GM23248 (cell line): ENCODE measurements around the gene MACROD2. TPM values are rescaled to one million over a fixed set of nuclear protein-coding genes. Genes with fewer than 3 reads are reported as not detected.

Experiments
- DNase-seq: peaks from one replicate; pipeline ENCODE4 v3.0.0-alpha.2; 2015
- H2AFZ ChIP-seq: fragments of 200-600 bp; sonication (generic); 2 replicates; pipeline ENCODE4 v1.6.1; 2016; ENCODE audit warnings: antibody characterized with exemption
- H3F3A ChIP-seq: fragments of 200-600 bp; sonication (generic); 2 replicates; pipeline ENCODE4 v1.6.1; 2016; ENCODE audit warnings: mild to moderate bottlenecking, antibody characterized with exemption, mixed run types; ENCODE audit not compliant: insufficient read depth
- H3K27ac ChIP-seq: fragments of 200-600 bp; sonication (generic); 2 replicates; pipeline ENCODE4 v1.5.1; 2016; ENCODE audit warnings: mild to moderate bottlenecking
- H3K27me3 ChIP-seq: fragments of 200-600 bp; sonication (generic); replicated peaks from 2 replicates; pipeline ENCODE4 v1.6.1; 2016; ENCODE audit warnings: mild to moderate bottlenecking; ENCODE audit not compliant: insufficient read depth
- H3K36me3 ChIP-seq: fragments of 200-600 bp; sonication (generic); 2 replicates; pipeline ENCODE4 v1.6.1; 2016; ENCODE audit warnings: low read depth, mild to moderate bottlenecking
- H3K4me1 ChIP-seq: fragments of 200-600 bp; sonication (generic); 2 replicates; pipeline ENCODE4 v1.6.1; 2016; ENCODE audit warnings: mild to moderate bottlenecking; ENCODE audit not compliant: insufficient read depth
- H3K4me2 ChIP-seq: fragments of 200-600 bp; sonication (generic); one replicate; pipeline ENCODE4 v1.6.1; 2016; ENCODE audit warnings: mild to moderate bottlenecking; ENCODE audit not compliant: unreplicated experiment
- H3K4me3 ChIP-seq: fragments of 200-600 bp; sonication (generic); 2 replicates; pipeline ENCODE4 v1.5.1; 2016; ENCODE audit warnings: mild to moderate bottlenecking
- H3K79me2 ChIP-seq: fragments of 200-600 bp; sonication (generic); 2 replicates; pipeline ENCODE4 v1.6.1; 2016; ENCODE audit warnings: mild to moderate bottlenecking; ENCODE audit not compliant: insufficient read depth
- H3K9ac ChIP-seq: fragments of 200-600 bp; sonication (generic); 2 replicates; pipeline ENCODE4 v1.6.1; 2016; ENCODE audit warnings: mild to moderate bottlenecking
- H3K9me2 ChIP-seq: fragments of 200-600 bp; sonication (generic); 2 replicates; pipeline ENCODE4 v1.6.1; 2016; ENCODE audit warnings: mixed run types, mild to moderate bottlenecking, moderate library complexity; ENCODE audit not compliant: insufficient read depth
- H3K9me3 ChIP-seq: fragments of 200-600 bp; sonication (generic); one replicate; pipeline ENCODE4 v1.6.1; 2017; ENCODE audit warnings: low read depth
- H4K20me1 ChIP-seq: fragments of 200-600 bp; sonication (generic); 2 replicates; pipeline ENCODE4 v1.6.0; 2016; ENCODE audit not compliant: insufficient read depth
- EZH2 ChIP-seq: fragments of 200-600 bp; sonication (generic); IDR thresholded peaks from 2 replicates; pipeline ENCODE4 v1.6.1; 2018; ENCODE audit warnings: antibody characterized with exemption, mild to moderate bottlenecking; ENCODE audit not compliant: insufficient read depth, poor library complexity, severe bottlenecking
- EZH2phosphoT487 ChIP-seq: fragments of 200-600 bp; sonication (generic); IDR thresholded peaks from 2 replicates; pipeline ENCODE4 v1.6.1; 2018; ENCODE audit warnings: antibody characterized with exemption, moderate library complexity, mild to moderate bottlenecking, low read depth; ENCODE audit not compliant: insufficient read depth
- WGBS, 2 experiments: methylation state at CpG; one replicate each; pipeline ENCODE4 v1.1.6; 2015 to 2017; ENCODE audit warnings: low lambda C conversion rate in 2 of 2, low coverage in 1 of 2; ENCODE audit errors: missing lambda C conversion rate in 2 of 2; 5-methylcytosine and 5-hydroxymethylcytosine counted together
- in situ Hi-C: fragments of 300-500 bp; cut with MboI; formaldehyde crosslinking; loops from 2 replicates; pipeline ENCODE4 v1.15.0; 2020
- polyA plus RNA-seq: library from polyadenylated mRNA; unstranded; fragments of >200 nt; fragmentation: Nextera tagmentation; extraction: Ambion mirVana; gene quantifications from 2 replicates; pipeline ENCODE4 v1.2.1, GENCODE V29; 2016
- total RNA-seq: library from RNA; depleted of rRNA; stranded (reverse); fragments of >200 nt; shearing (Covaris generic); gene quantifications from 2 replicates; pipeline ENCODE4 v1.2.3, GENCODE V29; 2014

The MACROD2 gene
- total and polyA plus RNA-seq, 2 experiments from 2014 or later: 1.1 to 3.1 TPM

GRCh38 chr20:14761903-14762302 is 766.6 kb downstream of the MACROD2 start:
- H3K27me3 ChIP-seq: no peaks in the 10 kb centered on the region
- no peak for DNase-seq
- H3K9me3 ChIP-seq: no peaks in the 10 kb centered on the region
- TF ChIP-seq EZH2phosphoT487 (no peak), EZH2 (no peak)
- H2AFZ ChIP-seq: no peak overlapping the region
- H3K9ac ChIP-seq: no peak overlapping the region
- no peaks in the 10 kb centered on the region for H3K9me2 ChIP-seq
- in situ Hi-C loops: no loop called here
- no peaks in the 10 kb centered on the region for H3K79me2 ChIP-seq
- H3K4me3 ChIP-seq: no peak overlapping the region
- no peaks in the 10 kb centered on the region for H3K36me3 ChIP-seq
- 76 to 79% methylated on average over 5 of the region's 5 CpGs for WGBS, 2 experiments
- H3K4me1 ChIP-seq: no peaks in the 10 kb centered on the region
- H3K4me2 ChIP-seq: no peak overlapping the region
- H3F3A ChIP-seq: no peaks in the 10 kb centered on the region
- no peaks in the 10 kb centered on the region for H4K20me1 ChIP-seq
- no peak overlapping the region for H3K27ac ChIP-seq

- TF ChIP-seq EZH2 (no peak), EZH2phosphoT487 (no peak)
- no peak overlapping the region for H2AFZ ChIP-seq
- no peak overlapping the region for H3K9ac ChIP-seq
- WGBS, 2 experiments: 53 to 63% methylated on average over 6 of the region's 6 CpGs
- in situ Hi-C loops: no loop called here
- no peaks in the 10 kb centered on the region for H3F3A ChIP-seq
- H3K9me3 ChIP-seq: no peaks in the 10 kb centered on the region
- H3K79me2 ChIP-seq: no peaks in the 10 kb centered on the region
- no peaks in the 10 kb centered on the region for H3K27me3 ChIP-seq
- H4K20me1 ChIP-seq: no peaks in the 10 kb centered on the region
- no peak for DNase-seq
- H3K4me3 ChIP-seq: no peak overlapping the region
- H3K27ac ChIP-seq: no peak overlapping the region
- no peaks in the 10 kb centered on the region for H3K4me1 ChIP-seq
- no peaks in the 10 kb centered on the region for H3K9me2 ChIP-seq
- no peaks in the 10 kb centered on the region for H3K36me3 ChIP-seq
- no peak overlapping the region for H3K4me2 ChIP-seq
These were observed 769.4 kb downstream of the MACROD2 start for GRCh38 chr20:14764511-14765369.

GRCh38 chr20:14765370-14765701 is 770.0 kb downstream of the MACROD2 start:
- Histone ChIP-seq H3F3A (no peaks in the 10 kb centered on the region), H3K27me3 (no peaks in the 10 kb centered on the region), H3K79me2 (no peaks in the 10 kb centered on the region), H3K9ac (no peak overlapping the region), H3K4me1 (no peaks in the 10 kb centered on the region), H3K27ac (no peak overlapping the region), H3K9me3 (no peaks in the 10 kb centered on the region), H4K20me1 (no peaks in the 10 kb centered on the region), H3K9me2 (no peaks in the 10 kb centered on the region), H3K4me2 (no peak overlapping the region), H3K36me3 (no peaks in the 10 kb centered on the region), H3K4me3 (no peak overlapping the region), H2AFZ (no peak overlapping the region)
- in situ Hi-C loops: no loop called here
- no peak for DNase-seq
- TF ChIP-seq EZH2: no peak
- no peak for TF ChIP-seq EZH2phosphoT487
- WGBS, 2 experiments: 45 to 69% methylated on average over 3 of the region's 3 CpGs

- no peak for DNase-seq
- no peaks in the 10 kb centered on the region for H3K36me3 ChIP-seq
- no peaks in the 10 kb centered on the region for H3K79me2 ChIP-seq
- no peaks in the 10 kb centered on the region for H3K9me2 ChIP-seq
- H3K9me3 ChIP-seq: no peaks in the 10 kb centered on the region
- no peak overlapping the region for H3K4me2 ChIP-seq
- no peaks in the 10 kb centered on the region for H4K20me1 ChIP-seq
- TF ChIP-seq EZH2: no peak
- no peak overlapping the region for H3K27ac ChIP-seq
- no peak overlapping the region for H3K9ac ChIP-seq
- in situ Hi-C loops: no loop called here
- H3K27me3 ChIP-seq: no peaks in the 10 kb centered on the region
- H3F3A ChIP-seq: peaks cover 14% of the 10 kb centered on the region
- no peak overlapping the region for H2AFZ ChIP-seq
- peaks cover 19% of the 10 kb centered on the region for H3K4me1 ChIP-seq
- no peak overlapping the region for H3K4me3 ChIP-seq
These were observed 778.2 kb downstream of the MACROD2 start for GRCh38 chr20:14773486-14773885.
